Neural cell (in vitro differentiated cells): ENCODE measurements around the gene WDFY1. TPM values are rescaled to one million over a fixed set of nuclear protein-coding genes. Genes with fewer than 3 reads are reported as not detected.

Source experiments
- H2AFZ ChIP-seq: fragments of 200-600, 300-800 bp; sonication (generic), shearing (Covaris generic); 2 replicates; pipeline ENCODE4 v1.6.0; 2014; ENCODE audit warnings: low read depth, mild to moderate bottlenecking, antibody characterized with exemption, low read length, moderate library complexity
- H3F3A ChIP-seq: fragments of 200-600 bp; shearing (Covaris generic); 2 replicates; pipeline ENCODE4 v1.6.1; 2016; ENCODE audit warnings: mild to moderate bottlenecking, moderate library complexity, mixed read lengths, antibody characterized with exemption, low read length; ENCODE audit not compliant: insufficient read depth, poor library complexity, severe bottlenecking
- H3K27ac ChIP-seq: fragments of 200-600, 300-800 bp; sonication (generic), shearing (Covaris generic); 2 replicates; pipeline ENCODE4 v1.5.1; 2014; ENCODE audit warnings: mild to moderate bottlenecking, low read length, moderate library complexity
- H3K27me3 ChIP-seq: fragments of 300-800, 200-600 bp; sonication (generic), shearing (Covaris generic); 2 replicates; pipeline ENCODE4 v1.6.0; 2014; ENCODE audit warnings: mild to moderate bottlenecking, low read depth, low read length, moderate library complexity; ENCODE audit not compliant: insufficient read depth
- H3K36me3 ChIP-seq: fragments of 300-800, 200-600 bp; sonication (generic), shearing (Covaris generic); 2 replicates; pipeline ENCODE4 v1.5.1; 2014; ENCODE audit warnings: mild to moderate bottlenecking, antibody characterized with exemption, low read length, moderate library complexity; ENCODE audit not compliant: insufficient read depth
- H3K4me2 ChIP-seq: fragments of 300-800, 200-600 bp; sonication (generic), shearing (Covaris generic); 2 replicates; pipeline ENCODE4 v1.6.0; 2014; ENCODE audit warnings: mild to moderate bottlenecking, low read length
- H3K4me3 ChIP-seq: fragments of 300-800, 200-600 bp; sonication (generic), shearing (Covaris generic); 2 replicates; pipeline ENCODE4 v1.5.1; 2014; ENCODE audit warnings: mild to moderate bottlenecking, low read length, moderate library complexity
- H3K79me2 ChIP-seq: fragments of 200-600 bp; shearing (Covaris generic); replicated peaks from 2 replicates; pipeline ENCODE4 v1.6.0; 2014; ENCODE audit warnings: mild to moderate bottlenecking, low read length, moderate library complexity; ENCODE audit not compliant: insufficient read depth
- H3K9ac ChIP-seq: fragments of 300-800, 200-600 bp; sonication (generic), shearing (Covaris generic); 2 replicates; pipeline ENCODE4 v1.6.1; 2016; ENCODE audit warnings: mild to moderate bottlenecking, low read length, mixed read lengths
- H3K9me2 ChIP-seq: fragments of 200-600 bp; shearing (Covaris generic); 2 replicates; pipeline ENCODE4 v1.6.1; 2016; ENCODE audit warnings: mild to moderate bottlenecking, low read length, mixed read lengths; ENCODE audit not compliant: insufficient read depth
- H3K9me3 ChIP-seq: fragments of 200-600, 300-800 bp; sonication (generic), shearing (Covaris generic); 2 replicates; pipeline ENCODE4 v1.6.1; 2016; ENCODE audit warnings: mild to moderate bottlenecking, mixed run types, low read length, moderate library complexity, mixed read lengths
- H4K20me1 ChIP-seq: fragments of 200-600 bp; shearing (Covaris generic); 2 replicates; pipeline ENCODE4 v1.6.1; 2016; ENCODE audit warnings: mild to moderate bottlenecking, mixed run types; ENCODE audit not compliant: insufficient read depth
- EP300 ChIP-seq: fragments of 450-650 bp; conservative IDR thresholded peaks from 2 replicates; pipeline ENCODE4 v1.6.1; 2014; ENCODE audit warnings: antibody characterized with exemption, mild to moderate bottlenecking, moderate library complexity; ENCODE audit not compliant: poor library complexity, severe bottlenecking
- EZH2 ChIP-seq: fragments of 200-600, 300-800 bp; shearing (Covaris generic), sonication (generic); IDR thresholded peaks from 2 replicates; pipeline ENCODE4 v1.6.1; 2014; ENCODE audit warnings: antibody characterized with exemption, low read length, borderline replicate concordance, mild to moderate bottlenecking; ENCODE audit not compliant: insufficient read depth, poor library complexity, severe bottlenecking
- MXI1 ChIP-seq: fragments of 450-650 bp; conservative IDR thresholded peaks from 2 replicates; pipeline ENCODE4 v1.6.1; 2014; ENCODE audit warnings: antibody characterized with exemption, mild to moderate bottlenecking; ENCODE audit not compliant: poor library complexity, severe bottlenecking
- POLR2AphosphoS5 ChIP-seq: IDR thresholded peaks from 2 replicates; pipeline ENCODE4 v1.6.1; 2012
- RAD21 ChIP-seq: fragments of 450-650 bp; conservative IDR thresholded peaks from 2 replicates; pipeline ENCODE4 v1.6.1; 2014; ENCODE audit warnings: antibody characterized with exemption, mild to moderate bottlenecking, moderate library complexity
- SMC3 ChIP-seq: fragments of 450-650 bp; conservative IDR thresholded peaks from 2 replicates; pipeline ENCODE4 v1.6.1; 2014; ENCODE audit warnings: antibody characterized with exemption, mild to moderate bottlenecking, moderate library complexity; ENCODE audit not compliant: poor library complexity
- TAF1 ChIP-seq: IDR thresholded peaks from 2 replicates; pipeline ENCODE4 v1.6.1; 2012; ENCODE audit warnings: low read depth
- polyA plus RNA-seq: library from polyadenylated mRNA; depleted of rRNA; stranded (reverse); fragments of >200 nt; gene quantifications from 2 replicates; pipeline ENCODE4 v1.2.3, GENCODE V29; 2014
- TF ChIP-seq, protein P1 (sequence below): fragments of 450-650 bp; IDR thresholded peaks from 2 replicates; pipeline ENCODE4 v1.5.1; 2014; ENCODE audit warnings: antibody characterized with exemption, mild to moderate bottlenecking, moderate library complexity; ENCODE audit not compliant: poor library complexity, severe bottlenecking
- TF ChIP-seq, protein P2 (sequence below): IDR thresholded peaks from 2 replicates; pipeline ENCODE4 v1.6.1; 2012; ENCODE audit warnings: borderline replicate concordance

WDFY1 gene
- polyA plus RNA-seq, 1 donor from 2014 or later = 49.4 TPM

GRCh38 chr2:223928113-223929006 lies 16.8 kb downstream of the WDFY1 start:
- TF ChIP-seq POLR2AphosphoS5 (no peak), EZH2 (no peak), EP300 (no peak), RAD21 (no peak), SMC3 (no peak), MXI1 (no peak), TAF1 (no peak)
- TF ChIP-seq, protein P1, sequence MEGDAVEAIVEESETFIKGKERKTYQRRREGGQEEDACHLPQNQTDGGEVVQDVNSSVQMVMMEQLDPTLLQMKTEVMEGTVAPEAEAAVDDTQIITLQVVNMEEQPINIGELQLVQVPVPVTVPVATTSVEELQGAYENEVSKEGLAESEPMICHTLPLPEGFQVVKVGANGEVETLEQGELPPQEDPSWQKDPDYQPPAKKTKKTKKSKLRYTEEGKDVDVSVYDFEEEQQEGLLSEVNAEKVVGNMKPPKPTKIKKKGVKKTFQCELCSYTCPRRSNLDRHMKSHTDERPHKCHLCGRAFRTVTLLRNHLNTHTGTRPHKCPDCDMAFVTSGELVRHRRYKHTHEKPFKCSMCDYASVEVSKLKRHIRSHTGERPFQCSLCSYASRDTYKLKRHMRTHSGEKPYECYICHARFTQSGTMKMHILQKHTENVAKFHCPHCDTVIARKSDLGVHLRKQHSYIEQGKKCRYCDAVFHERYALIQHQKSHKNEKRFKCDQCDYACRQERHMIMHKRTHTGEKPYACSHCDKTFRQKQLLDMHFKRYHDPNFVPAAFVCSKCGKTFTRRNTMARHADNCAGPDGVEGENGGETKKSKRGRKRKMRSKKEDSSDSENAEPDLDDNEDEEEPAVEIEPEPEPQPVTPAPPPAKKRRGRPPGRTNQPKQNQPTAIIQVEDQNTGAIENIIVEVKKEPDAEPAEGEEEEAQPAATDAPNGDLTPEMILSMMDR = no peak
- TF ChIP-seq, protein P2, sequence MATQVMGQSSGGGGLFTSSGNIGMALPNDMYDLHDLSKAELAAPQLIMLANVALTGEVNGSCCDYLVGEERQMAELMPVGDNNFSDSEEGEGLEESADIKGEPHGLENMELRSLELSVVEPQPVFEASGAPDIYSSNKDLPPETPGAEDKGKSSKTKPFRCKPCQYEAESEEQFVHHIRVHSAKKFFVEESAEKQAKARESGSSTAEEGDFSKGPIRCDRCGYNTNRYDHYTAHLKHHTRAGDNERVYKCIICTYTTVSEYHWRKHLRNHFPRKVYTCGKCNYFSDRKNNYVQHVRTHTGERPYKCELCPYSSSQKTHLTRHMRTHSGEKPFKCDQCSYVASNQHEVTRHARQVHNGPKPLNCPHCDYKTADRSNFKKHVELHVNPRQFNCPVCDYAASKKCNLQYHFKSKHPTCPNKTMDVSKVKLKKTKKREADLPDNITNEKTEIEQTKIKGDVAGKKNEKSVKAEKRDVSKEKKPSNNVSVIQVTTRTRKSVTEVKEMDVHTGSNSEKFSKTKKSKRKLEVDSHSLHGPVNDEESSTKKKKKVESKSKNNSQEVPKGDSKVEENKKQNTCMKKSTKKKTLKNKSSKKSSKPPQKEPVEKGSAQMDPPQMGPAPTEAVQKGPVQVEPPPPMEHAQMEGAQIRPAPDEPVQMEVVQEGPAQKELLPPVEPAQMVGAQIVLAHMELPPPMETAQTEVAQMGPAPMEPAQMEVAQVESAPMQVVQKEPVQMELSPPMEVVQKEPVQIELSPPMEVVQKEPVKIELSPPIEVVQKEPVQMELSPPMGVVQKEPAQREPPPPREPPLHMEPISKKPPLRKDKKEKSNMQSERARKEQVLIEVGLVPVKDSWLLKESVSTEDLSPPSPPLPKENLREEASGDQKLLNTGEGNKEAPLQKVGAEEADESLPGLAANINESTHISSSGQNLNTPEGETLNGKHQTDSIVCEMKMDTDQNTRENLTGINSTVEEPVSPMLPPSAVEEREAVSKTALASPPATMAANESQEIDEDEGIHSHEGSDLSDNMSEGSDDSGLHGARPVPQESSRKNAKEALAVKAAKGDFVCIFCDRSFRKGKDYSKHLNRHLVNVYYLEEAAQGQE = no peak
- no peaks in the 10 kb centered on the region for H4K20me1 ChIP-seq

DNA sequence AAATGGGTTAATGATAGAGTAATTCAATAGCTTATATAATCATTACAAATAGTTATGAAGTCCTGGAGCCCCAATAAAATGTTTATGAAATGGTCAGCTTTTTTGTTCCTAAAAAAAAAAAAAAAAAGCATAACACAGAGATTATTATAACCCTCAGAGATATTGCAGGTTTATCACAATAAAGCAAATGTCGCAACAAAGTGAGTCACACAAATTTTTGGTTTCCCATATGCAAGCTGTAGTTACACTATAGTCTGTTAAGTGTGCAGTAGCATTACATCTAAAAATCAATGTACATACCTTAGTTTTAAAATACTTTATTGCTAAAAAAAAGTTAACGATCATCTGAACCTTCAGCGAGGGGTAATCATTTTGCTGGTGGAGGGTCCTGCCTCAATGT lies 20.0 kb downstream of the WDFY1 start:
- Histone ChIP-seq H3K27ac (no peak overlapping the region), H3K9me3 (peaks cover 2% of the 10 kb centered on the region), H4K20me1 (no peaks in the 10 kb centered on the region), H3K4me2 (no peak overlapping the region), H3K36me3 (peaks cover 6% of the 10 kb centered on the region), H3K79me2 (no peaks in the 10 kb centered on the region), H3K27me3 (no peaks in the 10 kb centered on the region), H3K9me2 (no peaks in the 10 kb centered on the region), H2AFZ (no peak overlapping the region), H3K9ac (no peak overlapping the region), H3K4me3 (no peak overlapping the region), H3F3A (no peaks in the 10 kb centered on the region)
- TF ChIP-seq, protein P2 = no peak
- TF ChIP-seq RAD21 = no peak
- TF ChIP-seq EZH2 = no peak

More at GRCh38 chr2:223928113-223929006, 16.8 kb downstream of the WDFY1 start:
- Histone ChIP-seq H3K36me3 (no peaks in the 10 kb centered on the region), H3K9me3 (peaks cover 2% of the 10 kb centered on the region), H3K27me3 (no peaks in the 10 kb centered on the region), H3K27ac (no peak overlapping the region), H2AFZ (no peak overlapping the region), H3K9ac (no peak overlapping the region), H3K4me2 (no peak overlapping the region), H3K79me2 (no peaks in the 10 kb centered on the region), H3K4me3 (no peak overlapping the region), H3K9me2 (no peaks in the 10 kb centered on the region), H3F3A (no peaks in the 10 kb centered on the region)
